HPDE6-E6E7 (cell line): ENCODE measurements around the gene ATP6V0A1.
"Not testable (repeated sequence)": the region's sequence is repeated elsewhere in the genome, so short reads cannot be mapped to it uniquely, and the experiment has no call there.

Experiments used
- DNase-seq: peaks from one replicate; pipeline ENCODE4 v3.0.0; 2011; ENCODE audit warnings: missing footprints; ENCODE audit errors: extremely low spot score

ATP6V0A1 gene

DNA sequence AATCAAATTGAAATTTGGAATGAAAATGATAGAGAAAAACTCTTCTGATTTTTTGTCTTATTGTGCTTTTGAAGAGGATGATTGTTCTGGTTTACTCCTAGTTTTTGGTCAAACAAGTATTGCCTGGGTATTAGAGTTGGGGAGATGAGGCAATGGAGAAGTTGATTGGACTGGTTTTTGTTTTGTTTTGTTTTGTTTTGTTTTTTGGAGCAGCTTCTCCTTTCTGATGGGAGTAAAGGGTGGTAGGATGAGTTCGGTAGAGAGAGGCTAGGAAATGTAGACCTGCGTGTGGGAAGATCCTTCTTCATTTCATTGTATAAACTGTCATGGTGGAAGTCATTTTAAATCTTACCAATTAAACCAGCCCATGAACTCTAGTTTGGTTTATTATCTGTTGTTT, 17.7 kb downstream of the ATP6V0A1 start:
- no peak for DNase-seq

DNA sequence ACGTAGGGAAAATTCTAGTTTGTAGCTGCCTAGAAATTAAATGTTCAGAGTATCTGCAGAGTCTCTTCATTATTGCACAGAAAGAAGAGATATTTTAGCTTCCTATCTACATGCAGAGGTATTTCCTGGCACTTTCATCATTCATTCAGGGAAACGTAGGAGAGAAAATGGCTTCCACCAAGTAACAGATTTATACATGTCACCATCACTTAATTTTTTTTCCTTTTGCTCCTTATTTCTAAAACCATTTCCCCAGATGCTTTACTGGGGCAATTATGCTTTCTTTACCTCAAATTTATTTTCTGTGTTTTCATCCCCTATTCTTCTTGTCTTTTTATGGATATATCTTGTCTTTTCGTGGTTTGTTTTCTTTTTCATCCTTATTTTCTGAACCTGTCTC, 18.5 kb downstream of the ATP6V0A1 start:
- no peak for DNase-seq

DNA sequence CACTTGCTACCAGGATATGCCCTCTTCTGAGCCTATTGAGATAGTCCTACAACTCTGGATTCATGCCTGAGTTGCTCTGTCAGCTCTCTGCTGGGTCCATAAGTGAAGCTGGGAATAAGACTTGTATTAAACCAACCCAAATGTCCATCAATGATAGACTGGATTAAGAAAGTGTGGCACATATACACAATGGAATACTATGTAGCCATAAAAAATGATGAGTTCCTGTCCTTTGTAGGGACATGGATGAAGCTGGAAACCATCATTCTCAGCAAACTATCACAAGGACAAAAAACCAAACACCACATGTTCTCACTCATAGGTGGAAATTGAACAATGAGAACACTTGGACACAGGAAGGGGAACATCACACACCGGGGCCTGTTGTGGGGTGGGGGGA, 19.1 kb downstream of the ATP6V0A1 start:
- not testable (repeated sequence) for DNase-seq

DNA sequence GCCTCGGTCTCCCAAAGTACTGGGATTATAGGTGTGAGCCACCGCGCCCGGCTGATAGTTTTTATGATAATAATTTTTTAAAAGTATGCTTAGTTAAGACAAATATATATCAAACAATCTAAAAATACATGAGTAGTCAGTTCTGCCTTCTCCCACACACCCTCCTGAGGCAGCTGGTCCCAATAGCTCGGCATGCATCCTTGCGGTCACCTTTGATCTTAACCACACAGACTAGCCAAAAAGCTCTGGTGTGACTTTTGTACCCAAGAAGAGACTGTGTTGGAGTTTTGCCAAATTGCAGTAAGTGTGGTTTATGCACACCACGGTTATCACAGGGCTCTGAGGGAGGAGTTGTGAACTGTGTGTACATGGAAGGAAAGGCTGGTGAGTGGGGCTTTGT, 25.6 kb downstream of the ATP6V0A1 start:
- DNase-seq = no peak

DNA sequence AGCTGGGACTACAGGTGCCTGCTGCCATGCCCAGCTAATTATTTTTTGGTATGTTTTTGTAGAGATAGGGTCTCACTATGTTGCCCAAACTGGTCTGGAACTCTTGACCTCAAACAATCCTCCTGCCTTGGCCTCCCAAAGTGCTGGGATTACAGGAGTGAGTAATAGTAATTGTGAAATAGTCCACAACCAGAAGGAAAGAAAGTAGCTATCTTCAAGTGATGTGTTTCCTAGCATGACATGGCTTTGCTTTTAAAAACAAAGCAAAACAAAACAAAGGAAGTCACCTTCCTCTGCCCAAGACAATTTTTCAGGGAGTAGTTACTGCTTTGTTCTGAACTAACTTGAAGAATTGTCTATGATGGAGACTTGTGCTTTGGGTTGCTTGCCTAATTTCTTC, 27.0 kb downstream of the ATP6V0A1 start:
- no peak for DNase-seq

DNA sequence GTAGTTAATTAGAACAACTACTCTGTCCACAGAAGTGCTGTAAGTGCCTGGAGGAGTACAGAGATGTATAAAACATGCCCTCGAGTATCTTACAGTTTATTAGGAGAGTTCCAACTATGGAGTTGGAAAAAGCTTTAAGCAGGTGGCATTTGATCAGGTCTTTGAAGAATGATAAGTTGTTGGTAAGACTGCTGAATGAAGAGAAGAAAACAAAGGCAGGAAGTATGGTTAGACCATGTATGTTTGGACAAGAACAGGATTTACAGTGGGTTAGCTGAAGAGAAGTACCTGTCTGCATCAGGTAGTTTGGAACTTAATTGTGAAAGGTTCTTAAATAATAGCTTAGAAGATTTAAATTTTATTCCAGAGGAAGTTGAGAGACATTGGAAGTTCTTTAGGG, 29.4 kb downstream of the ATP6V0A1 start:
- DNase-seq = no peak

DNA sequence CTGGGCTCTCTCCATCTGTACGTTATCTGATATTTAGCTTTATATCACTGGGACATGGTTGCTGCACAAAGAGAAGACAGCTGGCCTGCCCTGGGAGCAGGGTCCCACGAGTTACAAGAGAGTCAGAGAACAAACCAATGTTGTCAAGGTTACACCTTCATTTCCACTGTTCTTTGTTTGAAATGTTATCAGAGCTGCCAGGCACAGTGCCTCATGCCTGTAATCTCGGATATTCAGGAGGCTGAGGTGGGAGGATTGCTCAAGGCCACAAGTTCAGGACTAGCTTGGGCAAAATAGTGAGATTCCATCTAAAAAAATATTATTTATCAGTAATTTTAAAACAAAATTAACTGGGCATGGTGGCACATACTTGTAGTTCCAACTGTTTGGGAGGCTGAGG, 34.6 kb downstream of the ATP6V0A1 start:
- no peak for DNase-seq

DNA sequence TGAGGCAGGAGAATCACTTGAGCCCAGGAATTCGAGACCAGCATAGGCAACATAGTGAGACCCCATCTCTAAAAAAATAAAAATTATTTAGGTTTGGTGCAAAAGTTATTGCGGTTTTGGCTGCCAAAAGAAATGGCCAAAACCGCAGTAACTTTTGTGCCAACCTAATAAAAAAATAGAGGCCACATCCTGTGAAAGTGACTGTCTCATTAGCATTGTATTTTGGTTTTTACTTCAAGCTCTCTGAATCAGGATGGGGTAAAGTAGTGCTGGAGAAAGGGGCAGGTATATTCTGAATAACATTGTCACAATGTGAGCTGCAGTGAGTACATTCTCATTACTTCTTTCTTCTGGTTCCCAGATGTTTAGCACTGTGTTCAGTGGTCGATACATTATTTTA, 36.0 kb downstream of the ATP6V0A1 start:
- DNase-seq = no peak

DNA sequence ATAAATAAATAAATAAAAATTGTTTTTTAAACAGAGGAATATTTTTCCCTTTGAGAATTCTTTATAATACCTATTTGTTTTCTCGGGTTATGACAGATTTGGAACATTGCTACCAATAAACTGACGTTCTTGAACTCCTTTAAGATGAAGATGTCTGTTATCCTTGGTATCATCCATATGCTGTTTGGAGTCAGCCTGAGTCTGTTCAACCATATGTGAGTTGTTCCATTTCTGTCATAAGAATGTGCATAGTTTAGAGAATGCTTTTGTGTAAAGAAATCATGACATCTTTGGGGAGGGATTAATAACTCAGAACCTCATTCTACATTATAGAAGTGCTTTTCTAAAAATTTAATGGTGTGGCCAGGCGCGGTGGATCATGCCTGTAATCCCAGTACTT, 40.1 kb downstream of the ATP6V0A1 start:
- no peak for DNase-seq

DNA sequence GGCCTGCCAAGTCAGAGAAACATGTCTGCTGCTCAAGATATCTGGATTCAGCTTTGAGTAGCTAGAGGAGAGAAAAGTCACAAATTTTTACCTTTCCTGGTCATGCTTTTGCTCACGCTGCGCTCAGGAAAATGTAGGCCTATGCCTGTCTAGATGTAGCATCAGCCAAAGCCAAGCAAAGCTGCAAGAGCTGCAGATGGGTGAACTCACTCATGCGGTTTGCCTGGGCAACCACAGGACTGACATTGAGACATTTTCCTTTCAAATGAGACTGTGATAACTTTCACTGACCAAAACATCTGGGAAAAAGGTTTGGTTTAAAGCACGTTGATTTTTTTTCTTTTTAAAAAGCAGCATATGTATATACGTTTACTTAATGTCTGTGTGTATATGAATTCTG, 43.4 kb downstream of the ATP6V0A1 start:
- DNase-seq = no peak

DNA sequence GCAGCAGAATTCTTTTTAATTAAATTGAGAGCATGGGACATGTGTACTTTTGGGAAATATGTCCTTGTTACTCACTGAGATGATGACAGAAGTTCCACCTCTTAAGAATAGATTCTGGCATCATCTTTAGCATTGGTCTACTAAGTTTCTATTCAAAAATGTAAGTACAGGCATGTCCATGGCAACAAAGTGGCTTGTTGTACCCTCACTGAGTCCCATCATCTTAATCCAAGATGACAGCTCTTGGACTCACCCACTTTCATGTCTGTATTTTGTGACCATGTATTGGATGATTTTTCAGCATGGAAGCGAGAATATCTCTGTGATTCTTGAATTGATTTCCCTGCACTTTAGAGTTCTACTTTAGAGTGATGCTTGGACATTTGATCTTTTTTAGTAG, 44.2 kb downstream of the ATP6V0A1 start:
- DNase-seq = no peak

DNA sequence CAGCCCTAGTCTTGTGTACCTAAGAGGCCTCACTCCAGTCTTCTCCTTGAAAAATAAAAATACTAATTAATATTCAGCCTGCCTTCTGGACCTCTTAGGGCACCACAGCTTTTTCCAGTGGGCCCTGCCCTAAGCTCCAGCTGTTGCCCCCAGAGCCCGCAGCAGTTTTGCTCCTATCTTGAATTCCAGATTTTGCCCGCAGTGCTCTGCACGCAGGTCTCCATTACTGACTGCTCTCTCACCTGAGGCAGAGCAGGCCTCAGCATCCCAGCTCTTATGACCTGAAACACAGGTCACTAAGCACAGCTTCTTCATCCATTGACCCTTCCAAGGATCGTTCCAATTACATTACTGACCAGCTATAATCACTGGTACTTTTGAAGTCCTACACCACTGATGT, 49.0 kb downstream of the ATP6V0A1 start:
- no peak for DNase-seq

DNA sequence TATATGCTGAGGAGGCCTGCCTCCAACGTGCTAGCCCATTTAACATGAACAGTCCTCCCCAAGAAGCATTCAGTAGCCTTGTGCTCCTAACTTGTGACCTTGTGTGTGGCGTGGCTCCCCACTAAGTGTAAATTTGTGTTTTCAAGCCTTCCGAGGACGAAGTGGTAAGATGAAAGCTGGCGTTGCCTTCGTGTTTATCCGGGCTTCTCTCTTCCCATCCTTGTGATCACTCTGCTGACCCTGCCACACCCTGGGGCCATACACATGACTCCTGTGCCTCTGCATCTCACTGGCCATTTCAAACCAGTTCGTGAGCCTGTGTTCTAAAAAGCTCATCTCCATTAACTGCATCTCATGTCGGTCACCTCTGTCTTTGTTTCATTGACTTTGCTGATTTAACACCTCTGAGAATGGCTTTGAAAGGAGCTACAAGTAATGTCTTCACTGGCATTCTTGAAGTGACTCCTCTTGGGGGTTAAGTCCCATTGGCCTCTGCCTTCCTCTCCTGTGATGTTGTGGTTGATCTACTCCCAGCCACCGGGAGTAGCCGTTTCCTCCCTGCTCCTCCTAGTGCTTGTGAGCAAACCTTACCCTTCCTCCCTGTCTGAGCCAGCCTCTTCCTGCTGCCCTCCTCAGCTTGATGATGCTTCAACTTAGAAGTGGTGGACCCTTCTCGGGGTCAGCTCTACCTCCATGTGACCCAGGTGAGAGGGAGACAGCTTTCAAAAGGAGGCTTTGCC, 49.9 kb downstream of the ATP6V0A1 start:
- no peak for DNase-seq

DNA sequence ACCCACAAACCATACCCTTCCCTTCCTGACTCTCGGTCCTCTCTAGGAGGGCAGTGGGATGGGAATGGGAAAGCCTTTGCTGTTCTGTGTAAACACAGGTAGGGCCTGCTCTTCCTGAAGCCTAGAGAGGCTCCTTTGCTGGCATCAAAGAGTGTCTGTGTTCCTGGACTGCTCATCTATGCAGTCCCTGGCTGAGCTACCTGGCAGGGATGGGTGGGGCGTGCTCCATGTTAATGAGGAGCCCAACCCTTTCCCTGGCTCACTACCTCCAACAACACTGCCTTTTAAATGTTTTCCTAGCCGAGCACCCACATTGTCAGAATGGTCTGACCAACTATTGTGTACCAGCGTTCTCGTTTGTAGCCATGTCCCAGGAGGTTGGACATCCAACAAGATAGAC, 50.7 kb downstream of the ATP6V0A1 start:
- no peak for DNase-seq

DNA sequence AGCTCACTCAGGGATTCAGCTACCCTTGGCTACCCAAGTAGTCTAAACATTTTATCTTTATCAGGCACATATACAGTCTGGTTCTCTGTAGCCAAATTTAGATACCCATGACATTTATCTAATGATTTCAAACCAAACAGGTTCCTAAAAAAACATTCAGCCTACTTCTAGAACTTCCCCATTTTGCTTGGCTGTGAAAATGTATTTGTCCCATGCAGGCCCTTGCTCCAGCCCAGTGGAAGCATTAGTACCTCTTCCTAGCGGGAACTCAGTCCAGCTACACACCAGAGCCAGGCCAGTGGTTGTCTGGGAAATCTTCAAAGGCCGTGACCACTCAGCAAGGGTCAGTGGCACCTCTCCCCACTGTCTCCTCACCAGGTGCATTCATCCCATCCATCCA, 51.2 kb downstream of the ATP6V0A1 start:
- DNase-seq = no peak

DNA sequence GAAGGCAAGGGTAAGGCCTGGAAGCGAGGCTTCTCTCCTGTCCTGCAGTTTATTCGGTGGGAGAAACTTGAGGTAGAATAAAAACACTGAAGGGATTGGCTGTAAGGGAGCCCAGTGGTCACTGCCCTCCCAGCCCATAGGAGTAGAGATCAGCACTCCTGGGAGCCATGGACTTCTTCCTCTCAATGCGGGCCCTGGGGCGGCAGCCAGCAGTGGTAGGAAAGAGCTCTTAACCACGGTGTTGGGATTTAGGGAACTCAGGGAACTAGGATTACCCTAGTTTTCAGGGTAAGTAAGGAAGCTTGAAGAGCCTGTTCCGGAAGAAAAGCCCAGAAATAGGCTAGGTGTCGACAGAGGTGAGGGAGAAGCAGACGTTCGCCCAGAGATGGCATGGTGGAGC, 53.6 kb downstream of the ATP6V0A1 start:
- DNase-seq = no peak

DNA sequence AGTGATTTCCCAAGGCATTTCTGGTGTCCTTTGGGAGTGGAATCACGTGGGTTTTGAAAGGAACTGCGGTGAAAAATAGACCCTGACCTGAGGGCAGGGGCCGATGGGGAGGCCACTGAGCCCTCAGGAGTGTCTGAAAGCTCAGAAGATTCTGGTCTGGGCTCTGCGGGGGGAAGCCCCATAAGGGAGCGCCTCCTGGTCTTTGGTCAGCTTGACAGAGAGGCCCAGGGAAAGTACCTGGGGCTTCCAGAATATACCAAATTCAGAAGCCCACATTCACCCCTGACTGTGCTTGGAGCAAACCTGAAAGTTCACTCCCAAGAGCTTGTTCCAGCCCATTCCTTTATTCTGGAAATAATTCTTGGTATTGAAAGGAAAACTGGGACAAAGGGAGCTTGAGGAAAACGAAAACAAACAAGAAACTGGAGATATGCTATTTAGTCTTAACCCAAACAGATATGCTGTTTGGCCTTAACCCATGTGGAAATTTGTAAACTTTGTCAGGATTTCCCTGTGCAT, 54.1 kb downstream of the ATP6V0A1 start:
- no peak for DNase-seq

DNA sequence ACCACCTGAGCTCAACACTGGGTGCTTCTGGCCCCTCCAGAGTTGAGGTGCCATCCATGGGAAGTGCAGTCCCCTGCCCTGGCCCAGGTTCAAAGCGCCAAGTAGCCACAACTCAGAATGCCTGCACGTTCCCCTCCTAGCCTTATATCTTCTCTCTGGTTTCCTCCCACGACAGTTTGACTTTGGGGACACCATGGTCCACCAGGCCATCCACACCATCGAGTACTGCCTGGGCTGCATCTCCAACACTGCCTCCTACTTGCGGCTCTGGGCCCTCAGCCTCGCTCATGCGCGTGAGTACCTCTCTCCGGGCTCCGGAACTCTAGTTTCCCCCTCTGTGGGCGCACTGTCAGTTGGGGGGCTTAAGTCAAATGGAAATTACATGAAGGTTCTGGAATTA, 55.0 kb downstream of the ATP6V0A1 start:
- no peak for DNase-seq

DNA sequence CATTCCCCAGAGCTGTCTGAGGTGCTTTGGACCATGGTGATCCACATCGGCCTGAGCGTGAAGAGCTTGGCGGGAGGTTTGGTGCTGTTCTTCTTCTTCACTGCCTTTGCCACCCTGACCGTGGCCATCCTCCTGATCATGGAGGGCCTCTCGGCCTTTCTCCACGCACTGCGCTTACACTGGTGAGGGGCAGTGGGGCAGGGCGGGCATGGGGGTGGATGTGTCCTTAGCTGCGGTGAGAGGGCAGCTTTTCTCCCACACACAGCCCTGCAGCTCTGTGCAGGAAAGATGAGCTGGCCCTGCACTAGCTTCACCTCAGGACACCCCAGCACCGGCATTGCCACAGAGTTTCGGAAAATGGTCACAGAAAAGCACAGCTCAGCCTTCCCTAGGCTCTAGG, 55.6 kb downstream of the ATP6V0A1 start:
- DNase-seq = no peak

DNA sequence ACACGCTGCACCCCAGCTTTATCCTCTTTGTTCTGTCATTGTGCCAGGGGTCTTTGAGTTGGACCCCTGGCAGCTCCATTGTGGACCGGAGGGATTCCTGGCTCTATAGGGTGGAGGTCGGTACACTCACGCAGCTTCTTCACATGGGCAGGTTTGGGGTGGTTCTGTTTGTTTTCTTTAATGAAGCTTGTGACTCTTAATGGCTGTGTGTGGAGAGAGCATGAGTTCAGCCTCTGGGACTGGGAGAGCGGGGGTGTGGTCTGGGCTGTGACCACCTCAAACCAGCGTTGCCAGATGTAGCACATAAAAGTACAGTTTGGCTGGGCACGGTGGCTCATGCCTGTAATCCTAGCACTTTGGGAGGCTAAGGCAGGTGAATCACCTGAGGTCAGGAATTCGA, 56.2 kb downstream of the ATP6V0A1 start:
- DNase-seq = no peak

DNA sequence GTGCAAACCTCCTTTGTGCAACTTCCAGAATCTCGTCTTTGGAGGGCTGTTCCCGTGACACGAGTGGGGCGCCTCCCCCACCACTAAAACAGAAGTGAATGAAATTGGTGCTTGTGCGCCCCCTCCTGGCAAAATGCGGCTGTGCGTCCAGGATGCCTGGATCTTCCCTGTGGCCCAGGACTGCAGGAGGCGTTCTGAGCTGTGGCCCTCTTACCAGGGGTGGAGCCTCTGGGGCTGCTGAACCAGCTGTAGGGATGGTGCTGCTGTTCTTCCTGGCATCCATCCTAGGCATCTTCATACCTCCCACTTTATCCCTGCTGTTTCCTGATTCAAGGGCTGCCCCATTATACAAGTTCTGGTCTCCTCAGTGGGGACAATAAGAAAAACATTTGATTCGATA, 58.8 kb downstream of the ATP6V0A1 start:
- peak; percentile 98 for DNase-seq

DNA sequence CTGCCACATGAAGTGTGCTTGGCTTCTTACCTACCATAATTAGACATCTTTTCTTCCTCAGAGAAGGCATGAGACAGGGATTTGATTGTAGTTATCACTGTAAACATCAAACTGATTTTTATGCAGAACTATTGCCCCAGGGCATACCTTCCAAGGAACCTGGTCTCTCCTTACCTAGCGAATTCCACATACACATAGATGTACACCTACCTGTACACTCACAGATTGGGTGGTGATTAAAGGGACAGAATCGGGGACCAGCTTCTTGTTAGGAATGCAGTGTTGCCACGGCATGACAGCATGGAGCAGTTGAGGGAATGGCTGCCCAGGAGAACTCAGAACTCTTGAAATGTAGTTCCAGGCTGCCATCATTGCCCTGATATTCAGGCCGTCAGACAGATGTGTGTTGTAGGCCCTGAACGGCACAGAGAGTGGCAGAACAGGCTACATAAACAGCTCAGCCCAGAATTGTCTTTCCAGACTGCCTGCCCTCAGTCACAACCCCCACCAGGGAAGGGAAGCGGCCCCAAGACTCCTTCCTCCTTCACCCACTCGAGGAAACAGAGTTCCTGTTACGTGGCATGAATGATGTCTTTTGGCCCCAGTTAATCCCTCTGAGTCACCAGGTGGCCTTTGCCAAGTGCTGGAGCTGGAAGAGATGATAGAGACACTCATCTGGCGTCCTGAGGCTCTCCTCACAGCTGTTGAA, 59.5 kb downstream of the ATP6V0A1 start:
- peak; percentile 87 for DNase-seq

DNA sequence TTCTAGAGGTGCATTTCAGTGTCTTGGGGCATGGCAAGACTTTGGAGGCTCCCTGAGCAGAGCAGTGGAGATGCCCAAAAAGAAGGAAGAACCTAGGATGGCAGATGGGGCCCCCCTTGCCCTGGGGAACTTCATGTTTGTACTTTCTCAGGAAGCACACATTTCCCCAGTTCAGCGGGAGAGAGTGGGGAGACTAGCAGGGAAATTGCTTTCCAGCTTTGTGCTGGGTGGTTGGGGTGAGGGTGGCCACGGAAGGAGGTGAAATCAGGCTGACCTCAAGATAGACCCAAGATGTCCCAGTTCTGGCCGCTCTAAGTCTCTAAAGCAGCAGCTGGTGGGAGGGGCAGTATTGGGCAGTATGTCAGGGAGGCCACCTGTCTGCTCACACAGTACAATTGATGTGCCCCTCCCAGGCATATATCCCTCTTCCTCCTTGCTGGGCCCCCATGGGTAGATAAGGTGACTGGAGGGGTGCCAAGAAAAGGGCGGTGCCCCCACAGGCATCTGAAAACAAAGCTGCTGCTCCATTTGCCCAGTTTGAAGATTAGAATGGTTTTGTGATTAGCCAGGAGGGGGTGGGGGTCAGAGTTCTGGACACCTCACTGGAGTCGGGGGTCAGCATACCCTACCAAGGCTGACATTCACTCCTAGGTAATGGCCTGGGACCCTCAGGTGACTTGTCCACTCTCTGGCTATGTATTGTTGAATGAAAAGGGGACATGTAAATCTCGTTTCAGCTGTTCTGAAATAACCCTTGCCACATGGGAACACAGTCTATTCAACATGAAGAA, 60.3 kb downstream of the ATP6V0A1 start:
- DNase-seq = peak; percentile 42
